Fibroblast of the aortic adventitia (primary cell): Measurements from ENCODE around the gene SASH1. TPM values are rescaled to one million over a fixed set of nuclear protein-coding genes. Genes with fewer than 3 reads are reported as not detected.

Experiments
- DNase-seq: peaks from one replicate; pipeline ENCODE4 v3.0.0-alpha.2; 2010; ENCODE audit warnings: low read depth
- H3K4me3 ChIP-seq: 2 replicates; pipeline ENCODE4 v1.5.1; 2011; ENCODE audit warnings: low read depth, mild to moderate bottlenecking, control low read depth, low read length, moderate library complexity
- total RNA-seq: library from RNA; depleted of rRNA; stranded (reverse); fragments of >200 nt; gene quantifications from 2 replicates; pipeline ENCODE4 v1.2.3, GENCODE V29; 2012; ENCODE audit warnings: low replicate concordance
- TF ChIP-seq, protein P1 (sequence below): IDR thresholded peaks from 2 replicates; pipeline ENCODE4 v1.5.1; 2011; ENCODE audit warnings: mild to moderate bottlenecking, low read length, control low read depth, inconsistent platforms; ENCODE audit not compliant: insufficient read depth

Gene SASH1
- total RNA-seq, 1 donor: 59.5 TPM

DNA sequence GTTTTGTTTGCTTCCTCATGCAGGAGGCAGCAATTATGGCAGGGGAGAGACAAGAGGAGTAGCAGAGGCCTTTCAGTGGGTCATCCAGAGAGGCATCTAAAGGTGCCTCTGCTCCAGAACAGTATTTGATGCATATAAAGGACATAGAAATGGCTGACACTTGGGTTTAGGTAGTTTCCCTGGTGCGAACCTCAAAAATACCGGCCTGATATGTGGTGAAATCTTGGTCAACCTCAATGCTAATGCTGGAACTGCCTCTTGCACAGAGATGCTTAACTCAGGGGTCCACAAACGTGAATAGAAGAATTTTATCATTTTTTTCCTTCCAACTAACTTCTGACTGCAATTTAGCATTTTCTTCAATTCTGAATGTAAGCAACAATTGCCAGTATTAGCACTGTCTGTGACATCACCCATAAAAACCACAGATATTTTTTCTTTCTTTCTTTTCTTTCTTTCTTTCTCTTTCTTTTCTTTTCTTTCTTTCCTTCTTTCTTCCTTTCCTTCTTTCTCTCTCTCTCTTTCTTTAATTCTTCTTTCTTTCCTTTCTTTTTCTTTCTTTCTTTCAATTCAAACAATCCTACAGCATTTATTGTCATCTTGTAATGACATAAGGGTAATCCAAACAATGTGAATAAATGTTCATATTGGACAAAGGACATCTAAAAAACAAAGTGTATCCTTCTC is 224.2 kb downstream of the SASH1 start:
- no peak for DNase-seq
- no peak overlapping the region for H3K4me3 ChIP-seq
- TF ChIP-seq, protein P1, sequence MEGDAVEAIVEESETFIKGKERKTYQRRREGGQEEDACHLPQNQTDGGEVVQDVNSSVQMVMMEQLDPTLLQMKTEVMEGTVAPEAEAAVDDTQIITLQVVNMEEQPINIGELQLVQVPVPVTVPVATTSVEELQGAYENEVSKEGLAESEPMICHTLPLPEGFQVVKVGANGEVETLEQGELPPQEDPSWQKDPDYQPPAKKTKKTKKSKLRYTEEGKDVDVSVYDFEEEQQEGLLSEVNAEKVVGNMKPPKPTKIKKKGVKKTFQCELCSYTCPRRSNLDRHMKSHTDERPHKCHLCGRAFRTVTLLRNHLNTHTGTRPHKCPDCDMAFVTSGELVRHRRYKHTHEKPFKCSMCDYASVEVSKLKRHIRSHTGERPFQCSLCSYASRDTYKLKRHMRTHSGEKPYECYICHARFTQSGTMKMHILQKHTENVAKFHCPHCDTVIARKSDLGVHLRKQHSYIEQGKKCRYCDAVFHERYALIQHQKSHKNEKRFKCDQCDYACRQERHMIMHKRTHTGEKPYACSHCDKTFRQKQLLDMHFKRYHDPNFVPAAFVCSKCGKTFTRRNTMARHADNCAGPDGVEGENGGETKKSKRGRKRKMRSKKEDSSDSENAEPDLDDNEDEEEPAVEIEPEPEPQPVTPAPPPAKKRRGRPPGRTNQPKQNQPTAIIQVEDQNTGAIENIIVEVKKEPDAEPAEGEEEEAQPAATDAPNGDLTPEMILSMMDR: no peak

- TF ChIP-seq, protein P1: no peak
- H3K4me3 ChIP-seq: no peak overlapping the region
- no peak for DNase-seq
These were observed 227.8 kb downstream of the SASH1 start for GRCh38 chr6:148570456-148570855.

- TF ChIP-seq, protein P1: no peak
- no peak overlapping the region for H3K4me3 ChIP-seq
- DNase-seq: no peak
These were observed 230.2 kb downstream of the SASH1 start for GRCh38 chr6:148572676-148573335.

DNA sequence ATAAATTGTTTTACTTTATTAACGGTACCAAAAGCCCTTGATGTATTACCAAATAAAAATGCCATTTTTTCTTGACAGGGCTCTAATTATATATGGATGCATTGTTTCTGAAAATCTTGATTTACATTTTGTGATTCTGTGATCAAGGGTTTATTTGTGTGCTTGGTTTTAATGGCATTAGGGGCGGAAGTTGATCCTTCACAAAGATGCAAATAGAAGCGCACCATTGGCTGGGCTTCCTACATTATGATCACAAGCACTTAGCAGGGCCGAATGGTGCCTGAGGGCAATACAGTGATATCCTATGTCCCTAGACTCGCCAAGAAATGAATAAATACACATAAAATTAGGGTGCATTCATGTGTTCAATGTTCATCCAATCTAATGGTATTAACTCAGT is 231.3 kb downstream of the SASH1 start:
- H3K4me3 ChIP-seq: no peak overlapping the region
- TF ChIP-seq, protein P1: no peak
- DNase-seq: no peak

DNA sequence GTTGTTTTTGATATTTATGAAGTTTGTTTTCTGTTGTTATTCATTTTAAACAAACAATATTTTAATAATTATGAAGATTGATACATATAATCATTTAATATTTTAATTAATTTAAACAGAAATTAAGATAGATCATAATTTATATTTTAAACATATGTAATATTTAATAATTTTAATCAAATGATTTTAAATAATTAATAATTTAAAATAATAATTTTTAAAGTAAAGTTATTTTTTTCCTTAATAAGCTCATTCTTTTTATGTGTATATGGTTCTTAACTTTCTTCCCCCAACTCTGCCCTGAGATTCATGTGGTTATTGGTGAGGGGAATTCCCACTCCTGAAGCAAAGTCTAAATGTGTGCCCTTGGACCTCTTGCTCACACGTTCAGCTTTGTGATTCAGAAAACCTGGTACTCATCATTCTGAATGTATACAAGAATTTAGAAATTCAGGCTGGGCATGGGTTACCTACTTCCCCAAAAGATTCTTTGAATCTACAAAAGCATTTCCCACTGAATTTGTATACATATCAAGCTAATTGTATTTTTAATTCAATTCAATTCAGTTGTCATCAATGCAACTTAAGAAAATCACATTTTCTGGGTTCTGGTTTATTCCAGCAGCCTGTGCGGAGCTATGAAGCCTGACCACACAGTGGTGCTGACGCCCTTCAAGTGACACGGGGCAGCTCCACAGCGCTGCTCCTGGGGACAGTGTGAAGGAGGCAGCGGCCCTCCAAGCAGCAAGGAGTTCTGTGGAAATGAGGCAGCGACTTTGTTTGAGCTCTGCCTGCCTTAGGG is 235.2 kb downstream of the SASH1 start:
- TF ChIP-seq, protein P1: peak; percentile 86
- peak; percentile 85 for DNase-seq

DNA sequence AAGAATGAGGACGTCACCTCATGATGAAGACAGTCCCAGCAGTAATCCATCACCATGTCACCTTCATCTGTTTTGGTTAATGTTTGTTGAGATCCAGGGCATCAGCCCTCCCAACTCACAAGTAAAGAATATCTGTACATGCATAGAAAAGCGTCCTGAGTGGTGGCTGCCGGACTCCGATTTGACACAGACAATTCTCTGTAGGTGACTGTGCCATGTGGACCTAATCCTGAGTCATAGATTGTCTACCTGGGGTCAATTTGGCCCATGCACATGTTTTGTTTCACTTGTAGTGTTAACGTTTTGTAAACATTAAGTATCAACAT is 235.8 kb downstream of the SASH1 start:
- TF ChIP-seq, protein P1: no peak
- H3K4me3 ChIP-seq: no peak overlapping the region
- no peak for DNase-seq

More for the DNA sequence above, 235.2 kb downstream of the SASH1 start:
- no peak overlapping the region for H3K4me3 ChIP-seq
